ENCODE results near the gene LHFPL3. TPM values are rescaled to one million over a fixed set of nuclear protein-coding genes. Genes with fewer than 3 reads are reported as not detected.

Gene LHFPL3
- total RNA-seq, 1 experiment from 2014 or later: not detected

DNA sequence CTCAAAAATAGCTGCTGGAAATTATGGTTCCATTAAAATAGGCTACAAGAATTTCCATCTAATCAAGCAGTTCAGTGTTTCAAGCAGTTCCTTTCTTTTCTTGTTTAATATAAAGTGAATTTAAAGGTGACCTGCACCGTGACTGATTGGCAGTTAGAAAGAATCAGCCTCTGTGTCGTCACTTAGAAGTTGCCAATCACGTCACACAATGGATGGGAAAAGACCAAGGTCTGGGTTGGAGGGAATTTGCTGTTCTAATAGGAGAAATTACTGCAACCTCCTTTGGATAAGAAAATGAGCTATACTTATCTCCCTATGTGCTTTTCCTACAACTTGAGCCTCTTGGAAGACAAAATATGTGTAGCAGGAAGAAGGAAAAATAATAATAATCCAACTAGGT, 466.2 kb downstream of the LHFPL3 start:
- Histone ChIP-seq H3K56ac (ENCODE audit: insufficient read length, low read depth, low read length) (no peak overlapping the region), H3K4me1 (ENCODE audit: insufficient read depth, low read length) (no peaks in the 10 kb centered on the region), H3K4me2 (ENCODE audit: insufficient read depth, insufficient read length, low read length) (no peak overlapping the region), H2BK5ac (ENCODE audit: insufficient read length, low read length) (no peak overlapping the region), H3K23ac (ENCODE audit: insufficient read length, low read depth, low read length) (no peak overlapping the region), H2BK20ac (ENCODE audit: low read depth, low read length, poor library complexity, severe bottlenecking) (no peak overlapping the region), H3K14ac (ENCODE audit: insufficient read depth, low read length) (no peak overlapping the region), H2BK120ac (ENCODE audit: low read depth, low read length, poor library complexity, severe bottlenecking) (no peak overlapping the region), H4K8ac (replicated peaks; ENCODE audit: insufficient read length, low read depth, low read length) (no peak overlapping the region), H3K79me1 (ENCODE audit: insufficient read depth, low read depth, low read length, poor library complexity, severe bottlenecking) (no peaks in the 10 kb centered on the region), H4K5ac (ENCODE audit: insufficient read length, low read depth, low read length) (no peak overlapping the region), H3K23me2 (ENCODE audit: insufficient read length, low read depth, low read length, poor library complexity, severe bottlenecking) (no peaks in the 10 kb centered on the region), H3K18ac (ENCODE audit: insufficient read length, low read depth, low read length) (no peak overlapping the region), H3K4ac (ENCODE audit: low read depth, low read length) (no peak overlapping the region), H3T11ph (ENCODE audit: low read length) (no peak overlapping the region), H3K9me3 (ENCODE audit: control insufficient read depth, low read depth, low read length) (no peaks in the 10 kb centered on the region), H3K27ac (ENCODE audit: insufficient read length, low read depth, low read length) (no peak overlapping the region), H4K91ac (ENCODE audit: insufficient read length, low read depth, low read length) (no peak overlapping the region), H3K79me2 (ENCODE audit: insufficient read depth, low read length) (no peaks in the 10 kb centered on the region), H3K27me3 (ENCODE audit: insufficient read depth, low read length) (no peaks in the 10 kb centered on the region), H2AFZ (ENCODE audit: low read length) (no peak overlapping the region), H2AK5ac (ENCODE audit: insufficient read length, low read length) (no peak overlapping the region), H2BK12ac (ENCODE audit: insufficient read length, low read depth, low read length) (no peak overlapping the region), H2BK15ac (ENCODE audit: low read depth, low read length) (no peak overlapping the region), H4K20me1 (ENCODE audit: control insufficient read depth, insufficient read depth, insufficient read length) (no peaks in the 10 kb centered on the region), H3K9ac (ENCODE audit: extremely low read depth, insufficient read length, low read length) (no peak overlapping the region)
- DNase-seq: no peak
- Mint-ChIP-seq H3K4me1 (peaks cover 6 to 8% of the 10 kb centered on the region in 2 experiments), H3K9me3 (no peaks in the 10 kb centered on the region), H3K36me3 (ENCODE audit: insufficient read depth in 1 of 3, low read depth in 3 of 3) (no peaks in the 10 kb centered on the region), H3K27ac (no peak overlapping the region), H3K4me3 (no peak overlapping the region), H3K27me3 (ENCODE audit: low read depth) (peaks cover 4% of the 10 kb centered on the region)
- WGBS (ENCODE audit: extremely low coverage, insufficient read length, low lambda C conversion rate): no CpG with 5 or more reads among the region's 3 CpGs
- TF ChIP-seq, protein P1, sequence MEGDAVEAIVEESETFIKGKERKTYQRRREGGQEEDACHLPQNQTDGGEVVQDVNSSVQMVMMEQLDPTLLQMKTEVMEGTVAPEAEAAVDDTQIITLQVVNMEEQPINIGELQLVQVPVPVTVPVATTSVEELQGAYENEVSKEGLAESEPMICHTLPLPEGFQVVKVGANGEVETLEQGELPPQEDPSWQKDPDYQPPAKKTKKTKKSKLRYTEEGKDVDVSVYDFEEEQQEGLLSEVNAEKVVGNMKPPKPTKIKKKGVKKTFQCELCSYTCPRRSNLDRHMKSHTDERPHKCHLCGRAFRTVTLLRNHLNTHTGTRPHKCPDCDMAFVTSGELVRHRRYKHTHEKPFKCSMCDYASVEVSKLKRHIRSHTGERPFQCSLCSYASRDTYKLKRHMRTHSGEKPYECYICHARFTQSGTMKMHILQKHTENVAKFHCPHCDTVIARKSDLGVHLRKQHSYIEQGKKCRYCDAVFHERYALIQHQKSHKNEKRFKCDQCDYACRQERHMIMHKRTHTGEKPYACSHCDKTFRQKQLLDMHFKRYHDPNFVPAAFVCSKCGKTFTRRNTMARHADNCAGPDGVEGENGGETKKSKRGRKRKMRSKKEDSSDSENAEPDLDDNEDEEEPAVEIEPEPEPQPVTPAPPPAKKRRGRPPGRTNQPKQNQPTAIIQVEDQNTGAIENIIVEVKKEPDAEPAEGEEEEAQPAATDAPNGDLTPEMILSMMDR (conservative IDR thresholded peaks at IDR 0.05): no peak
